Uterus (tissue), 4 donors: ENCODE results near the gene DGKI. TPM values are rescaled to one million over a fixed set of nuclear protein-coding genes. Genes with fewer than 3 reads are reported as not detected.

Source experiments
- DNase-seq, 2 donors: peaks; one replicate each; pipeline ENCODE4 v3.0.0-alpha.2; 2019 to 2020
- H3K27ac ChIP-seq, 2 donors: fragments of 200-600 bp; sonication (generic); 1 replicate in 1 of 2; 2 replicates in 1 of 2; pipeline ENCODE4 v1.5.1; 2016 to 2018
- H3K27me3 ChIP-seq, 2 donors: fragments of 200-600 bp; sonication (generic); one replicate each; pipeline ENCODE4 v1.5.1; 2018 to 2019; ENCODE audit warnings: control low read depth in 1 of 2
- H3K36me3 ChIP-seq, 2 donors: fragments of 200-600 bp; sonication (generic); one replicate each; pipeline ENCODE4 v1.5.1; 2019; ENCODE audit warnings: control low read depth in 1 of 2
- H3K4me1 ChIP-seq, 2 donors: fragments of 200-600 bp; sonication (generic); one replicate each; pipeline ENCODE4 v1.5.1; 2018 to 2019; ENCODE audit warnings: control low read depth in 1 of 2
- H3K4me3 ChIP-seq, 2 donors: fragments of 200-600 bp; sonication (generic); 1 replicate in 1 of 2; 2 replicates in 1 of 2; pipeline ENCODE4 v1.5.1; 2018 to 2019; ENCODE audit warnings: mild to moderate bottlenecking in 1 of 2
- H3K9me3 ChIP-seq, 2 donors: fragments of 200-600 bp; sonication (generic); one replicate each; pipeline ENCODE4 v1.5.1; 2019; ENCODE audit warnings: control low read depth in 1 of 2
- POLR2A ChIP-seq, 2 donors: fragments of 450-650 bp; IDR thresholded peaks; one replicate each; pipeline ENCODE4 v1.6.1; 2016; ENCODE audit warnings: antibody characterized with exemption in 2 of 2, mild to moderate bottlenecking in 1 of 2, moderate library complexity in 1 of 2
- intact Hi-C: fragments of 100-400 bp; cut with DNase I; formaldehyde crosslinking; loops from one replicate; pipeline ENCODE4 v1.15.1; 2023; ENCODE audit warnings: low total_unique reads
- total RNA-seq, 4 donors: library from RNA; depleted of rRNA in 3 of 4; stranded (reverse); fragments of >200 nt in 3 of 4; gene quantifications; one replicate each; pipeline versions ENCODE4 v1.1.0 to v1.2.4, GENCODE V29; 2014 to 2023
- TF ChIP-seq, protein P1 (sequence below), 4 experiments: fragments of 200-600 bp in 2 of 4; fragments of 450-650 bp in 2 of 4; sonication (generic) in 2 of 4; IDR thresholded peaks; one replicate each; pipeline ENCODE4 v1.5.1; 2016 to 2019; ENCODE audit warnings: antibody characterized with exemption in 4 of 4, mild to moderate bottlenecking in 2 of 4, moderate library complexity in 1 of 4
- donor health status: DM: yes; HTN: yes; CAD: no.

DGKI gene
- total RNA-seq, 4 donors from 2014 or later, result 1.0 to 8.5 (median 4.1) TPM

DNA sequence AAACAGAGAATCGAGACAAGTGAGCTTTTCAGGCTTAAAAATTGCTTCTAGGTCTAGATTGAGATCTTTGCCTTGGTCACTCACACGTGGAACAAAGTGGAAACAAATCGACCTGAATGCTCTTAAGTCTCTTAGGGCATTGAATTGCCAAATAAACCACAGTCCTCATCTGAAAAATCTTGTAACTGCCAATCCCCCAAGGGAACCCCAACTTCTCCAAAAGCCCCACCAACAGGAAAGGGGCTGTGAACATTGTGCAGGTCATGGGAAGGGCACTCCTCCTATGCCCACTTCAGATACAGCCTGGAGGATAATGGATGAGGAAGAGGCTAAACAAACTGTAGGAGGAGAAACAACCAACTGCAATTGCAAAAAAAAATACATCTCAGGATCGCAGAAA is 91.3 kb downstream of the DGKI start:
- Histone ChIP-seq H3K36me3 (no peaks in the 10 kb centered on the region), H3K9me3 (no peaks in the 10 kb centered on the region), H3K4me3 (no peak overlapping the region), H3K27ac (no peak overlapping the region), H3K27me3 (no peaks in the 10 kb centered on the region), H3K4me1 (no peaks in the 10 kb centered on the region)
- TF ChIP-seq, protein P1, sequence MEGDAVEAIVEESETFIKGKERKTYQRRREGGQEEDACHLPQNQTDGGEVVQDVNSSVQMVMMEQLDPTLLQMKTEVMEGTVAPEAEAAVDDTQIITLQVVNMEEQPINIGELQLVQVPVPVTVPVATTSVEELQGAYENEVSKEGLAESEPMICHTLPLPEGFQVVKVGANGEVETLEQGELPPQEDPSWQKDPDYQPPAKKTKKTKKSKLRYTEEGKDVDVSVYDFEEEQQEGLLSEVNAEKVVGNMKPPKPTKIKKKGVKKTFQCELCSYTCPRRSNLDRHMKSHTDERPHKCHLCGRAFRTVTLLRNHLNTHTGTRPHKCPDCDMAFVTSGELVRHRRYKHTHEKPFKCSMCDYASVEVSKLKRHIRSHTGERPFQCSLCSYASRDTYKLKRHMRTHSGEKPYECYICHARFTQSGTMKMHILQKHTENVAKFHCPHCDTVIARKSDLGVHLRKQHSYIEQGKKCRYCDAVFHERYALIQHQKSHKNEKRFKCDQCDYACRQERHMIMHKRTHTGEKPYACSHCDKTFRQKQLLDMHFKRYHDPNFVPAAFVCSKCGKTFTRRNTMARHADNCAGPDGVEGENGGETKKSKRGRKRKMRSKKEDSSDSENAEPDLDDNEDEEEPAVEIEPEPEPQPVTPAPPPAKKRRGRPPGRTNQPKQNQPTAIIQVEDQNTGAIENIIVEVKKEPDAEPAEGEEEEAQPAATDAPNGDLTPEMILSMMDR (IDR thresholded peaks at IDR 0.05), result no peak
- intact Hi-C loops, result no loop called here
- DNase-seq, result no peak

DNA sequence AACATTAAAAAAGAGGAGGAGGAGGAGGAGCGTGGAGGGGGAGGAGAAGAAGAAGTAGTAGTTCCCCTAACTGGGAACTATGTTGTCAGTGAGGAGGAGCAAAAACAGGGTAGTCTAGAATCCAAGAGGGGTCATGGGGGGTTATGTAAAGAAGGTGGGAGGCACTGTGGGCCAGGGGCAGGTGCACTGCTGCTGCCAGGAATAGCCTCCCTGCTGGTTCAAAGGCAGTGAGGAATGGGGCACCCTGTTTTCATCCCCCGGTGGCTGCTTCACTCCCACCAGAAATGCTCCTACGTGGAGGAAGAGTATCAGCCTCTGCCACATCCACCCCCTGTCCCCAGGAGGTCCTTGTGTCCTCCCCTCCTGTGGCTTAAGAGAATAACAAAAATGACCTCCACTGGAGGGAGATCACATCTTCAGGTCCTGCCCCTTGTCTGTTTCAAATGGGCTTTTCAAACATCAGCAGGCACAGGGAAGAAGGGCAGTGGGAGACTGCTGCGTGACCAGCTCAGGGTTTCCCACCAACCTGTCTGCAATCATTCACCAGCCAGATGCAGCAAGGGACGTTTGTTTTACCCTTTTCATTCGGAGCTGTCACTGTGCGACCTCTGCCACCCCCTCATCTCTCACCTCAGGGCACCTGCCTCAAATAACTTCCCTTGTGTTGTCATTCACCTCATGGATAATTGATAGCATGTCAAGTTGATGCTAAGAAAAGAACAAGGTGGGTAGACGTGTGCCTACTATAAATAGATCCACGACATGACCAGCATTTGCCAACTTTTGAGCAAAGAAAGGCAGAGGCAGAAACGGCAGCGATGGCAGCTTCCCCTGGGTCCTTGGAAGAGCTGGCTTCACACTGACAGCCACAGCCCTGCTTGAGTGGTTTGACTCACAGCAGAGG is 92.6 kb downstream of the DGKI start:
- Histone ChIP-seq H3K4me1 (no peaks in the 10 kb centered on the region), H3K27ac (no peak overlapping the region), H3K36me3 (no peaks in the 10 kb centered on the region), H3K27me3 (no peaks in the 10 kb centered on the region), H3K9me3 (no peaks in the 10 kb centered on the region), H3K4me3 (no peak overlapping the region)
- peak in 1 of 2 donors; percentile 22 for DNase-seq
- no peak for TF ChIP-seq POLR2A (IDR thresholded peaks at IDR 0.05)
- TF ChIP-seq, protein P1 (IDR thresholded peaks at IDR 0.05), result no peak
- intact Hi-C loops, result no loop called here

DNA sequence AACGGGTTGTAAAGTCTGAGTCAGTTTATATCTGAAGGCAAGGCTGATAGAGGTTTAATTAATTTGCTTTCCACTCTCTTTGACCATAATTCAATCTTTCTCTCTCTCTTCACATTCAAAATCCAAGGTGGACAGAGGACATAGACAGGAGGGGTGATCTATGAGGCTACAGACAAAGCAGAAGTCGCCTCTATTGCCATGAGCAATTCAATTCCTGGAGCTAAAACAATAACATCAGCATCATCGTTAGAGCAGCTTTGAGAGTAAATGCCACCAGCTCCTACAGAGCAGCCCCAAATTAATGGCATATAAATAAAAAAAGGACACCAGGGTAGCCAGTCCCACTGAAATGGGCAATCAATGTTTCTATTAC is 93.2 kb downstream of the DGKI start:
- no peak for DNase-seq
- Histone ChIP-seq H3K9me3 (no peaks in the 10 kb centered on the region), H3K4me3 (no peak overlapping the region), H3K27me3 (no peaks in the 10 kb centered on the region), H3K27ac (no peak overlapping the region), H3K36me3 (no peaks in the 10 kb centered on the region), H3K4me1 (no peaks in the 10 kb centered on the region)
- TF ChIP-seq, protein P1 (IDR thresholded peaks at IDR 0.05), result no peak
- TF ChIP-seq POLR2A (IDR thresholded peaks at IDR 0.05), result no peak
- intact Hi-C loops, result no loop called here

DNA sequence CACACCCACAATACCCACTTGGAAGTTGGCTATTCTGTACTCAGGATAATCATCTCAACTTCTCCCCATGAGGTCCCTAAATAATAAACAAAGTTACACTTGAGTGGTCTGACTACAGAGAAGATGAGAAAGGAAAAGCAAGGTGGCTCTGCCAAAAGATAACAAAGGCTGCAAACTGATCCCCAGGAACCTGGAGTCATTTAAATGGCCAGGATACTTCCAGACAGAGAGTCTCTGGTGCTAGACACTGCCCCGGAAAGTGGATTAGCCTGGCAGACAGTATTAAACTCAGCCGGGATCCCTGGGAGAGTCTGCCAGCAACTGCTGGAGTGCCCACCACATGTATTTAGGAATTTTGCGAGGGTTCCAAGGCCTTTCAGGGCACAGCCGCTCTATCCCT is 93.7 kb downstream of the DGKI start:
- Histone ChIP-seq H3K4me3 (no peak overlapping the region), H3K4me1 (no peaks in the 10 kb centered on the region), H3K27me3 (no peaks in the 10 kb centered on the region), H3K27ac (no peak overlapping the region), H3K36me3 (no peaks in the 10 kb centered on the region), H3K9me3 (no peaks in the 10 kb centered on the region)
- intact Hi-C loops, result no loop called here
- no peak for TF ChIP-seq POLR2A (IDR thresholded peaks at IDR 0.05)
- TF ChIP-seq, protein P1 (IDR thresholded peaks at IDR 0.05), result no peak
- no peak for DNase-seq

DNA sequence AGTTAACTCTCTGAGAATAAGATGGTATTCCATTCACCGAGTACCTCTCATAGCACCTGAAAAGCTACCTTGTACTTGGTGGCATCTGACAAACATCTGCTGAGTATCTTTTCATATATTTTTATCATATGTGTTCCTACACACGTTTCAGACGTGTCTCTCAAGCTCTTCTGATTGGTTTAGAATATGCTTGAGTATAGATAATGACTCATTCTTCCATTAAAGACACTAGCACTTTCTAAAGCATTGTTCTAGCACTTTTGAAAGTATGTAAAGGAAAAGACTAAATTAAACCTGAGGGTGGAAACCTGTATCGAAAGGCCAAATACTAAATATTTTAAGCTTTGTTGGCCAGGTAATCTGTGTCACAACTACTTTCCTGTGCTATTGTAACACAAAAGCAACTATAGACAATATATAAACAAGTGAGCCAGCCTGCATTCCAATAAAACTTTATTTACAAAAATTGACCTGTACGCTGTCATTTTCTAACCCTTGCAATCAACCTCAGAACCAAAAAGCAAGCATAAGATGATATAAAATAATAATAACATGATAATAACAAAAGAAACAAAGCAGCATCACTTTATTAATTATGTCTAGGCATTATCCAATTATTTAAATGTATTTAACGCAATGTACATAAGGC is 95.3 kb downstream of the DGKI start:
- intact Hi-C loops, result no loop called here
- no peaks in the 10 kb centered on the region for H3K27me3 ChIP-seq
- H3K4me1 ChIP-seq, result no peaks in the 10 kb centered on the region
- TF ChIP-seq POLR2A (IDR thresholded peaks at IDR 0.05), result no peak
- TF ChIP-seq, protein P1 (IDR thresholded peaks at IDR 0.05), result no peak
- no peaks in the 10 kb centered on the region for H3K9me3 ChIP-seq
- H3K36me3 ChIP-seq, result no peaks in the 10 kb centered on the region
- no peak overlapping the region for H3K4me3 ChIP-seq
- H3K27ac ChIP-seq, result no peak overlapping the region
- DNase-seq, result no peak
